Measurements from ENCODE around the gene SFT2D1.
"Not testable (repeated sequence)": the region's sequence is repeated elsewhere in the genome, so short reads cannot be mapped to it uniquely, and the experiment has no call there.

The SFT2D1 gene

GRCh38 chr6:166386111-166386510 is 43.8 kb upstream of the SFT2D1 start:
- no peak overlapping the region for H3K4me2 ChIP-seq (ENCODE audit: low read length)
- no peak overlapping the region for H2AFZ ChIP-seq
- peaks cover 4% of the 10 kb centered on the region for H3K4me1 ChIP-seq
- no peaks in the 10 kb centered on the region for H3K36me3 ChIP-seq (ENCODE audit: control insufficient read depth, insufficient read depth, low read length)
- no peaks in the 10 kb centered on the region for H3K9me3 ChIP-seq (ENCODE audit: control insufficient read depth, low read length)
- H3K79me2 ChIP-seq, result no peaks in the 10 kb centered on the region
- no peak overlapping the region for H3K9ac ChIP-seq
- H3K27me3 ChIP-seq (ENCODE audit: control insufficient read depth, insufficient read depth, low read length), result no peaks in the 10 kb centered on the region
- H3K27ac ChIP-seq, result no peak overlapping the region
- TF ChIP-seq, protein P1, sequence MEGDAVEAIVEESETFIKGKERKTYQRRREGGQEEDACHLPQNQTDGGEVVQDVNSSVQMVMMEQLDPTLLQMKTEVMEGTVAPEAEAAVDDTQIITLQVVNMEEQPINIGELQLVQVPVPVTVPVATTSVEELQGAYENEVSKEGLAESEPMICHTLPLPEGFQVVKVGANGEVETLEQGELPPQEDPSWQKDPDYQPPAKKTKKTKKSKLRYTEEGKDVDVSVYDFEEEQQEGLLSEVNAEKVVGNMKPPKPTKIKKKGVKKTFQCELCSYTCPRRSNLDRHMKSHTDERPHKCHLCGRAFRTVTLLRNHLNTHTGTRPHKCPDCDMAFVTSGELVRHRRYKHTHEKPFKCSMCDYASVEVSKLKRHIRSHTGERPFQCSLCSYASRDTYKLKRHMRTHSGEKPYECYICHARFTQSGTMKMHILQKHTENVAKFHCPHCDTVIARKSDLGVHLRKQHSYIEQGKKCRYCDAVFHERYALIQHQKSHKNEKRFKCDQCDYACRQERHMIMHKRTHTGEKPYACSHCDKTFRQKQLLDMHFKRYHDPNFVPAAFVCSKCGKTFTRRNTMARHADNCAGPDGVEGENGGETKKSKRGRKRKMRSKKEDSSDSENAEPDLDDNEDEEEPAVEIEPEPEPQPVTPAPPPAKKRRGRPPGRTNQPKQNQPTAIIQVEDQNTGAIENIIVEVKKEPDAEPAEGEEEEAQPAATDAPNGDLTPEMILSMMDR (IDR thresholded peaks at IDR 0.05), result no peak
- no peak overlapping the region for H3K4me3 ChIP-seq (ENCODE audit: low read depth, low read length)

- H3K4me1 ChIP-seq; H3K36me3 ChIP-seq (ENCODE audit: control insufficient read depth, insufficient read depth, low read length); H3K27me3 ChIP-seq (ENCODE audit: control insufficient read depth, insufficient read depth, low read length); H3K9me3 ChIP-seq (ENCODE audit: control insufficient read depth, low read length); H3K79me2 ChIP-seq: not testable (repeated sequence)
- Histone ChIP-seq H3K27ac (peak overlapping the region; percentile 99), H3K4me3 (ENCODE audit: low read depth, low read length) (peak overlapping the region; percentile 78), H3K4me2 (ENCODE audit: low read length) (peak overlapping the region; percentile 73), H3K9ac (peak overlapping the region; percentile 91), H2AFZ (peak overlapping the region; percentile 98)
Measured at GRCh38 chr6:166383802-166384363, 41.5 kb upstream of the SFT2D1 start.

- H3K4me3 ChIP-seq (ENCODE audit: low read depth, low read length), result peak within 1 kb of the TSS; percentile 78
- peak within 1 kb of the TSS; percentile 98 for H2AFZ ChIP-seq
- H3K4me1 ChIP-seq, result peaks cover 4% of the 10 kb centered on the region
- peak within 1 kb of the TSS; percentile 99 for H3K27ac ChIP-seq
- peaks cover 2% of the 10 kb centered on the region for H3K79me2 ChIP-seq
- H3K36me3 ChIP-seq (ENCODE audit: control insufficient read depth, insufficient read depth, low read length), result no peaks in the 10 kb centered on the region
- peak within 1 kb of the TSS; percentile 93 for H3K9ac ChIP-seq
- no peaks in the 10 kb centered on the region for H3K27me3 ChIP-seq (ENCODE audit: control insufficient read depth, insufficient read depth, low read length)
- TF ChIP-seq, protein P1 (IDR thresholded peaks at IDR 0.05), result no peak
- no peaks in the 10 kb centered on the region for H3K9me3 ChIP-seq (ENCODE audit: control insufficient read depth, low read length)
- H3K4me2 ChIP-seq (ENCODE audit: low read length), result peak within 1 kb of the TSS; percentile 93
Measured at GRCh38 chr6:166382933-166383801, 40.8 kb upstream of the SFT2D1 start, which contains the start of gene MPC1. Gene MPC1, minus strand, starts transcription at chr6:166382940. Its CDS starts 64 bp downstream, at chr6:166382876.

DNA sequence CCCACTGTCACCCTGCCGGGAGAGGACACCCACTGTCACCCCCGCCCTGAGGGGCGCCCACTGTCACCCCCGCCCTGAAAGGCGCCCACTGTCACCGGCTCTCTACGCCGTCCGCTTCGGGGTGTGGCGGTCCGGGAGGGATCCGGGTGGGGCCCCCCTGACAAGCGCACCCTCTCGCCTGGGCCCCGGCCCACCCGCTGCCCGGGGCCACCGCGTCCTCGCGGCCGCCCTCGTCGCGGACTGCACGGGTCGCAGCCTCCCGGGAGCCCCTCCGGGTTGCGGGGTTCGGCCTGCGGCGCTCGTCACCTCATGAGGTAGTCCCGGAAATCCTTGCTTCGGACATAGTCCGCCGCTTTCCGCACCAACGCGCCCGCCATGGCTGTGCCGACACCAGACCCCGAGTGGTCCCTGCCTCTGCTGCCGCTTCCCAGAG is 40.2 kb upstream of the SFT2D1 start:
- Histone ChIP-seq H3K4me1 (peaks cover 4% of the 10 kb centered on the region), H3K27ac (peak overlapping the region; percentile 99), H2AFZ (peak overlapping the region; percentile 98), H3K9me3 (ENCODE audit: control insufficient read depth, low read length) (no peaks in the 10 kb centered on the region), H3K9ac (peak overlapping the region; percentile 93), H3K4me3 (ENCODE audit: low read depth, low read length) (peak overlapping the region; percentile 78), H3K27me3 (ENCODE audit: control insufficient read depth, insufficient read depth, low read length) (no peaks in the 10 kb centered on the region), H3K79me2 (peaks cover 2% of the 10 kb centered on the region), H3K36me3 (ENCODE audit: control insufficient read depth, insufficient read depth, low read length) (no peaks in the 10 kb centered on the region), H3K4me2 (ENCODE audit: low read length) (peak overlapping the region; percentile 93)
- TF ChIP-seq, protein P1 (IDR thresholded peaks at IDR 0.05), result no peak

- Histone ChIP-seq H3K27ac (peak overlapping the region; percentile 99), H3K4me2 (ENCODE audit: low read length) (peak overlapping the region; percentile 93), H3K4me3 (ENCODE audit: low read depth, low read length) (peak overlapping the region; percentile 78), H2AFZ (peak overlapping the region; percentile 98), H3K79me2 (peaks cover 2% of the 10 kb centered on the region), H3K4me1 (peaks cover 4% of the 10 kb centered on the region), H3K9ac (peak overlapping the region; percentile 93), H3K9me3 (ENCODE audit: control insufficient read depth, low read length) (no peaks in the 10 kb centered on the region), H3K27me3 (ENCODE audit: control insufficient read depth, insufficient read depth, low read length) (no peaks in the 10 kb centered on the region), H3K36me3 (ENCODE audit: control insufficient read depth, insufficient read depth, low read length) (no peaks in the 10 kb centered on the region)
- TF ChIP-seq, protein P1 (IDR thresholded peaks at IDR 0.05), result peak; percentile 86
Measured at GRCh38 chr6:166381733-166382499, 39.6 kb upstream of the SFT2D1 start.

Data from parathyroid adenoma (tissue), 2 donors.